ENCODE results near the gene FZD7. TPM values are rescaled to one million over a fixed set of nuclear protein-coding genes. Genes with fewer than 3 reads are reported as not detected.

FZD7 gene
- total and polyA plus RNA-seq, 4 donors, result 3.9 to 31.7 (median 8.3) TPM

DNA sequence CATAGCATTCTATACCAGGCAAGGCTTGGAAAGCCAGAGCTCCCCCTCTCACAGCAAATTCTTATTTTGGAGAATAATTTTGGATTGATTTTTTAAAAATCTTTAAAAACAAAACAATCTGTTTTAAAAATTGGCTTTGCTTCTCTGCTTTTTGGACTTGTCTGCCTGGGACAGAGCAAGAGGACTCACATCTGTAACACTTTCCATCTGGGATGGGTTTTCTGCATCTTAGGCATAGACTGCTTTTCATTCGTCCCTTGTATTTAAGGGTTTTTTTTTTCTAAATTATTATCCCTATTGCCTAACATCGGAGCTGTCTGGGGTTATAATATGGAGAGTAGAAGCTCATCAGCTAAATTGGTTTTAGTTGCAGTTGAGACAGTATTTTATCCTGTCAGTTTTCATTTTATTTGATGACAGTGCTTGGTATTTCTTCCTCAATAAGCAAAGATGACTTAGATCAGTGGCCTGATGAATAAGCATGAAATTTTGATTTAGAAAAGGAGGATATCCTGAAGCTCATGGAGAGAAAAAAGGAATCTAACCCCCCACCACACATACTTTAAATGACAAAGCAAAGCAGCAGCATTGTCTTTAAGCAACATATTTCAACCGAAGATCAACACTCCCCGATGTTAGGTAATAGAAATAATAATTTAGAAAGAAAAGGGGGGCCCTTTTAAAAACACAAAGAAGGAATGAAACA, 2.3 kb upstream of the FZD7 start:
- peaks cover 0 to 9% (median 0%) of the 10 kb centered on the region in 4 donors for H3K36me3 ChIP-seq (ENCODE audit: control insufficient read depth in 4 of 4, insufficient read depth in 4 of 4, low read length in 4 of 4)
- no peak for ATAC-seq (ENCODE audit: insufficient read depth, low FRiP score)
- H3K4me1 ChIP-seq (ENCODE audit: control insufficient read depth in 5 of 5, insufficient read depth in 5 of 5, low read length in 5 of 5), result peaks cover 0 to 40% (median 17%) of the 10 kb centered on the region in 5 donors
- WGBS, 2 donors, result 60 to 66% methylated on average over 4 of the region's 4 CpGs
- H3K9me3 ChIP-seq (ENCODE audit: control insufficient read depth in 4 of 4, insufficient read depth in 3 of 4, low read length in 3 of 4), result peaks cover 0 to 7% (median 0%) of the 10 kb centered on the region in 4 donors
- no peaks in the 10 kb centered on the region for H3K27me3 ChIP-seq (ENCODE audit: control insufficient read depth in 3 of 3, insufficient read depth in 3 of 3, low read length in 2 of 3)
- H3K27ac ChIP-seq (ENCODE audit: low read depth in 1 of 2, low read length in 1 of 2), result no peak overlapping the region
- TF ChIP-seq, protein P1, sequence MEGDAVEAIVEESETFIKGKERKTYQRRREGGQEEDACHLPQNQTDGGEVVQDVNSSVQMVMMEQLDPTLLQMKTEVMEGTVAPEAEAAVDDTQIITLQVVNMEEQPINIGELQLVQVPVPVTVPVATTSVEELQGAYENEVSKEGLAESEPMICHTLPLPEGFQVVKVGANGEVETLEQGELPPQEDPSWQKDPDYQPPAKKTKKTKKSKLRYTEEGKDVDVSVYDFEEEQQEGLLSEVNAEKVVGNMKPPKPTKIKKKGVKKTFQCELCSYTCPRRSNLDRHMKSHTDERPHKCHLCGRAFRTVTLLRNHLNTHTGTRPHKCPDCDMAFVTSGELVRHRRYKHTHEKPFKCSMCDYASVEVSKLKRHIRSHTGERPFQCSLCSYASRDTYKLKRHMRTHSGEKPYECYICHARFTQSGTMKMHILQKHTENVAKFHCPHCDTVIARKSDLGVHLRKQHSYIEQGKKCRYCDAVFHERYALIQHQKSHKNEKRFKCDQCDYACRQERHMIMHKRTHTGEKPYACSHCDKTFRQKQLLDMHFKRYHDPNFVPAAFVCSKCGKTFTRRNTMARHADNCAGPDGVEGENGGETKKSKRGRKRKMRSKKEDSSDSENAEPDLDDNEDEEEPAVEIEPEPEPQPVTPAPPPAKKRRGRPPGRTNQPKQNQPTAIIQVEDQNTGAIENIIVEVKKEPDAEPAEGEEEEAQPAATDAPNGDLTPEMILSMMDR (IDR thresholded peaks at IDR 0.05; ENCODE audit: control extremely low read depth, extremely low read depth), result no peak
- peak in 2 of 3 donors; percentile 69 to 88 for DNase-seq
- H3K4me3 ChIP-seq, result no peak overlapping the region
- peak overlapping the region in 1 of 2 donors; percentile 44 for H3K9ac ChIP-seq (ENCODE audit: insufficient read depth in 1 of 2, low read length in 2 of 2)

DNA sequence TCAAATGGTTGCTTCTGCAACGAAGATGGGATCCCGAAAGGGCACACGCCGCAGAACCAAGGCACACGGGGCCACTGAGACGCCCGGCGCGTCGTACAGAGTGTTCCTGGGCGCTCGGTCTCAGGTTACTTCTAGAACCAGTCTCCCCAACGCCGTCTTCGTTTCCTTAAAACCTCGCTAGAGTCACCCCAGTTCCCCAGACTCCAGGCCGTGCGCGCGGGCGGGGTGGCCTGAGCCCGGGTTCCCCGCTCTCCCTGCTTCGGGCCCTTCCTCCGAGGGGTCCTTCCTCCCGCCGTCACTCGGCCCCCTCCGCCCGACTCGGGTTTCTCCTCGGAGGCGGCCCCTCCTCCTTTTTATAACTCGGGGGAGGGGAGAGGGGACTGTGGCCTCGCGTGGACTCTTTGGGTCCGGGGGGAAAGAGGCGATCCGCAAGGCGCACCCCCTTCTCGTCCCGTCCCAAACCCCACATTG, 774 bp upstream of the FZD7 start:
- WGBS, 2 donors, result 0 to 1% methylated on average over 33 to 42 of the region's 42 CpGs
- Histone ChIP-seq H3K27ac (ENCODE audit: low read depth in 1 of 2, low read length in 1 of 2) (peak overlapping the region in 1 of 2 donors; percentile 98), H3K36me3 (ENCODE audit: control insufficient read depth in 4 of 4, insufficient read depth in 4 of 4, low read length in 4 of 4) (peaks cover 0 to 17% (median 3%) of the 10 kb centered on the region in 4 donors), H3K9ac (ENCODE audit: insufficient read depth in 1 of 2, low read length in 2 of 2) (peak overlapping the region; percentile 68 to 97), H3K27me3 (ENCODE audit: control insufficient read depth in 3 of 3, insufficient read depth in 3 of 3, low read length in 2 of 3) (no peaks in the 10 kb centered on the region), H3K4me1 (ENCODE audit: control insufficient read depth in 5 of 5, insufficient read depth in 5 of 5, low read length in 5 of 5) (peaks cover 0 to 47% (median 15%) of the 10 kb centered on the region in 5 donors), H3K4me3 (peak overlapping the region; percentile 65), H3K9me3 (ENCODE audit: control insufficient read depth in 4 of 4, insufficient read depth in 3 of 4, low read length in 3 of 4) (peaks cover 0 to 7% (median 0%) of the 10 kb centered on the region in 4 donors)
- ATAC-seq (ENCODE audit: insufficient read depth, low FRiP score) (peak; percentile 32), DNase-seq (peak; percentile 88 to 90 (median 90))
- TF ChIP-seq, protein P1 (IDR thresholded peaks at IDR 0.05; ENCODE audit: control extremely low read depth, extremely low read depth), result no peak

DNA sequence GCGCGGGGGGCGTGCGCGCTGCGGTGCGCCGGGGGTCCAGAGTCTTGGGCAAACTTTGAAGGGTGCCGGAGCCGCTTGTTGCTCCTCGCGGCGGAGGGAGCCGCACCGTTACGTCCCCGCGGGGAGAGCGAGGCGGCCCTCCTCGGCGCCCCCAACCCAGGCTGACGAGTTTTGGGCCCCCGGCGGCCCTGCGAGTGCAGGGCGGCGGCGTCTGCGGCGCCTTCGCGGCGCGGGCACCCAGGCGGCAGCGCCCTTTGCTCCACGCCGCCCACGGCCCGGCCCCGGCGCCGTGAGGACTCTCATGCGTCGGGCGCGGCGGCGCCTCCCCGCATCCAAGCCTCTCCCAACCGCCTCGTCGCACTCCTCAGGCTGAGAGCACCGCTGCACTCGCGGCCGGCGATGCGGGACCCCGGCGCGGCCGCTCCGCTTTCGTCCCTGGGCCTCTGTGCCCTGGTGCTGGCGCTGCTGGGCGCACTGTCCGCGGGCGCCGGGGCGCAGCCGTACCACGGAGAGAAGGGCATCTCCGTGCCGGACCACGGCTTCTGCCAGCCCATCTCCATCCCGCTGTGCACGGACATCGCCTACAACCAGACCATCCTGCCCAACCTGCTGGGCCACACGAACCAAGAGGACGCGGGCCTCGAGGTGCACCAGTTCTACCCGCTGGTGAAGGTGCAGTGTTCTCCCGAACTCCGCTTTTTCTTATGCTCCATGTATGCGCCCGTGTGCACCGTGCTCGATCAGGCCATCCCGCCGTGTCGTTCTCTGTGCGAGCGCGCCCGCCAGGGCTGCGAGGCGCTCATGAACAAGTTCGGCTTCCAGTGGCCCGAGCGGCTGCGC, 814 bp downstream of the FZD7 start:
- H3K4me3 ChIP-seq, result peak overlapping the region; percentile 64
- WGBS, 2 donors, result 1% methylated on average over 87 to 105 of the region's 105 CpGs
- H3K27ac ChIP-seq (ENCODE audit: low read depth in 1 of 2, low read length in 1 of 2), result peak overlapping the region; percentile 75 to 90
- H3K4me1 ChIP-seq (ENCODE audit: control insufficient read depth in 5 of 5, insufficient read depth in 5 of 5, low read length in 5 of 5), result peaks cover 0 to 63% (median 21%) of the 10 kb centered on the region in 5 donors
- ATAC-seq (ENCODE audit: insufficient read depth, low FRiP score), result no peak
- peak; percentile 38 to 45 (median 43) for DNase-seq
- H3K27me3 ChIP-seq (ENCODE audit: control insufficient read depth in 3 of 3, insufficient read depth in 3 of 3, low read length in 2 of 3), result no peaks in the 10 kb centered on the region
- peak overlapping the region in 1 of 2 donors; percentile 34 for H3K9ac ChIP-seq (ENCODE audit: insufficient read depth in 1 of 2, low read length in 2 of 2)
- peaks cover 0 to 7% (median 0%) of the 10 kb centered on the region in 4 donors for H3K9me3 ChIP-seq (ENCODE audit: control insufficient read depth in 4 of 4, insufficient read depth in 3 of 4, low read length in 3 of 4)
- TF ChIP-seq, protein P1 (IDR thresholded peaks at IDR 0.05; ENCODE audit: control extremely low read depth, extremely low read depth), result no peak
- peaks cover 0 to 17% (median 5%) of the 10 kb centered on the region in 4 donors for H3K36me3 ChIP-seq (ENCODE audit: control insufficient read depth in 4 of 4, insufficient read depth in 4 of 4, low read length in 4 of 4)
